Rectal smooth muscle tissue (tissue), 1 donor: ENCODE measurements around the gene MMD.
"Not testable (repeated sequence)": the region's sequence is repeated elsewhere in the genome, so short reads cannot be mapped to it uniquely, and the experiment has no call there.

ENCODE experiments used
- H3K27ac ChIP-seq: one replicate; pipeline ENCODE4 v1.7.0; 2013; ENCODE audit warnings: low read depth, low read length, inconsistent platforms
- H3K27me3 ChIP-seq: one replicate; pipeline ENCODE4 v1.7.0; 2013; ENCODE audit warnings: low read length; ENCODE audit not compliant: control insufficient read depth, insufficient read depth
- H3K36me3 ChIP-seq: one replicate; pipeline ENCODE4 v1.7.0; 2013; ENCODE audit warnings: low read length; ENCODE audit not compliant: control insufficient read depth, insufficient read depth
- H3K4me1 ChIP-seq: one replicate; pipeline ENCODE4 v1.7.0; 2013; ENCODE audit warnings: low read length; ENCODE audit not compliant: control insufficient read depth, insufficient read depth
- H3K4me3 ChIP-seq: one replicate; pipeline ENCODE4 v1.7.0; 2013; ENCODE audit warnings: low read length
- H3K9ac ChIP-seq: one replicate; pipeline ENCODE4 v1.7.0; 2013; ENCODE audit warnings: low read length

The MMD gene

DNA sequence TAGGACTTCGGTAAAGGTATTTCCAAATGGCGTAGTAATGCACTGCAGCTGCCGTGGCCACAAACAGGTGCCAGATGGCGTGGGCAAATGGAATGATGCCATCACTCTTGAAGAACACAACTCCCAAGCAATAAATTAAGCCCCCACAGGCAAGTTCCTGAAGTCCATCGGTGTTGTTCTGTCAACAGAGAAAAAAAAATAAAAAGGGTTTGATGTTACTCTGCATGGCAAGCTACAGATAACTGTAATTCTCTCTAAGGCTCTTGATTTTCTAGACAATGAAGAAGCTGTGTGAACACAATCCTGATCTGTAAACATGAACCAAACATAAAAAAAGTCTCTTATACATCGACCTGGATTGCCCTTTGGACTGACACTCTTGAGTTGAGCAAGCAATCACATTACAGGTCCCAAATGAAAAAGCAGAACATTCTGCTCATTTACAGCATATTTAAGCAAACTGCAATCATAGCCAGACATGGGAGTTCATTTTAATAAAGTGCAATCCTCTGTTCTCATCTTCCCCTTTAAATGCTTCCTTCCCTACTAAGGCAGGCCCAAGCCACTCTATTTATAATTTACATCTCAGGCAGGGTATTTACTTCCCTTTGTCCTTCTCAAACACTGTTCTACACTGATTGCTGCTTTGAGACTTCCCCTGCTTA, 27.1 kb downstream of the MMD start:
- no peak overlapping the region for H3K4me3 ChIP-seq
- no peaks in the 10 kb centered on the region for H3K4me1 ChIP-seq
- peaks cover 4% of the 10 kb centered on the region for H3K36me3 ChIP-seq
- no peak overlapping the region for H3K27ac ChIP-seq
- no peaks in the 10 kb centered on the region for H3K27me3 ChIP-seq
- no peak overlapping the region for H3K9ac ChIP-seq

DNA sequence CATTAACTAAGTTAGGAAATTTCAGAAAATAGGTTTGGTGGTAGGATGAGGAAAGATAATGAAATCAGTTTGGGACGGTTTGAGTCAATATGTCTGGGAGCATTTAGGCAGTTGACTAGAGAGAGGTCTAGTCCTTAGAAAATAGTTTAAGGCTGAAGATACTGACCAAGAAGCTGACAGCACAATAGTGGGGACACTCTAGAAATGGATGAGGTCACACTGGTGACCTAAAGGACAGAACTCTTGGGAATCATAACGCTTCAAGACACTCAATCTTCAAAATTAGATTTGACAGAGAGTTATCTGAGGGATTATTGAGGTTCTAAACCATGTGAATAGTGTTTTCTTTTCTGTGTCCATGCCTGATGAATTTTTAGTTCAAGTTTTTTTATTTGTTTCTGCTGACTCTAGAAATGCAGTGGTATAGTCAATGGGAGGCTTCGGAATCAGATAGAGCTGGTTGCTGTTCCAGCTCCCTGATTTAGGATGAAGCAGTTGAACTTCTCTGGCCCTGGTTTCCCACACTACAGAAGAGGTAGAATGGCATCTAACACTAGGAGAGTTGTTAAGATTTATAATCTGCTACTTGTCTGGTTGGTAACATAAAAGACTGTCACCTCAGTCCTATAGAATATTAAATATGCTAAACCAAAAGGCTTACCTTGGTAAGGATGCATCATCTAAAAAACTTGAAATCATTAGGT, 29.7 kb downstream of the MMD start:
- Histone ChIP-seq H3K4me3 (no peak overlapping the region), H3K27ac (no peak overlapping the region), H3K4me1 (no peaks in the 10 kb centered on the region), H3K27me3 (no peaks in the 10 kb centered on the region), H3K36me3 (no peaks in the 10 kb centered on the region), H3K9ac (no peak overlapping the region)

DNA sequence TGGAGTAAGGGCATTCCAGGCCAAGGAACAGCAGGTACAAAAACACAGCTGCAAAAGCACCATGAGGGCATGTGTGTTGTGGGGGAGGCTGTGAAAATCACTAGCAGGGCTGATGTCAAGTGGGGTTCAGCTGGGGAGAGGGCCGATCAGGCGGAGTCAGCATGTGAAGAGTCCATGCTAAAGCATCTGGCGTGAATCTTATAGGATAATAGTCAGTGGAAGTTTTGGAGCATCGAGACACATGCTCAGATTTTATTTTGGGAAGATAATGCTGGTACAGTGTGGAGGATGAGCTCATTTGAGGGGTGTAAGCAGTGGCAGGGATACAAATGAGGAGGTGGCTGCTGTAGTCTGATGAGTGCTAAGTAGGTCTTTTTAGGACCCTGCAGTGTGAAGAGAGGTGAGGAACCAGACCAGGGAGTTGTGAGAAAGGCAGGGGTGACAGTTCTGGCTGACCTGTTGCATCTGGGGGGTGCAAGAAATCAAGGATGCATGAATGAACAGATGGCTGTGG, 30.3 kb downstream of the MMD start:
- no peak overlapping the region for H3K4me3 ChIP-seq
- no peaks in the 10 kb centered on the region for H3K4me1 ChIP-seq
- H3K27ac ChIP-seq, result no peak overlapping the region

DNA sequence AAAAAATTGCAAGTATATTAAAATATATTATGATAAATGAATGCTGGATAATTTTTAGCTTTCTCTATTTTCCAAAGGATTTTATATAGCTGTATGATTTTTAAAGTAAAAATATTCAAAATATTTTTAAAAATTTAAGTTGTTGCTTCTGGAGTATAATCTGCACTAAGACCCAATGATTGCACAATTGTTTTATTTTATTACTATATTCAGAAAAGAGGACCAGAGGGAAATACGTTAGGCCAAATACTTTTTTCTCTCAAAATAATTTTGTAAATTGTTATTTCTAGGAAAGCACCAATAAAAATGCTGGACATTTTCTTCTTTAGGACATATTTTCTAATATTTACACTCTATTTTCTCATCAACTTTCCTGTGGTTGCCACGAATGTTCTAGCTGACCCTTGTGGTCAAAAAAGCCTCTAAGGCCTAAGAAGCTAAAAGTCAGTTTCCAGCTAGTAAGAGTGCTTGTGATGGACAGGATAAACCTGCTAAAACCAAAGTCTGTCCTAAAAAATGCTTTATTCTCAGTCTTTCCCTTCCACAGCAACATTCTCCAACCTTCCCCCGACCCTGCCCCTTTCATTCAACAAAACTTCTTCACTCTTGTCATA, 31.2 kb downstream of the MMD start:
- H3K27me3 ChIP-seq, result no peaks in the 10 kb centered on the region
- no peaks in the 10 kb centered on the region for H3K4me1 ChIP-seq
- H3K4me3 ChIP-seq, result no peak overlapping the region

More for the DNA sequence above, 30.3 kb downstream of the MMD start:
- H3K36me3 ChIP-seq, result no peaks in the 10 kb centered on the region
- H3K27me3 ChIP-seq, result no peaks in the 10 kb centered on the region
- H3K9ac ChIP-seq, result no peak overlapping the region

DNA sequence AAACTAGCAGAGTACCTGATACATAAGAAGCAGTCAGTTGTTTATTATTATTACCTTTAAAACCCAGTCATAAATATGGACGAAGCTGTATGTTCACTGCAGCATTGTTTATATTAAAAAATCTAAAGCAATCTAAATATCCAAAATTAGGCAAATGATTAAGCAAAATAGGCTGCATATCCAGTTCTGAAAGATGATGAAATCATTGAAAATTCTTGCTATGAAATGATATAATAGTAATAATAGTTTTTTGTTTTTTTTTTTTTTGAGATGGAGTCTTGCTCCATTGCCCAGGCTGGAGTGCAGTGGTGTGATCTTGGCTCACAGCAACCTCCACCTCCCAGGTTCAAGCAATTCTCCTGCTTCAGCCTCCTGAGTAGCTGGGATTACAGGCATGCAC, 31.9 kb downstream of the MMD start:
- not testable (repeated sequence) for H3K4me1 ChIP-seq, H3K27ac ChIP-seq, H3K36me3 ChIP-seq, H3K9ac ChIP-seq, H3K27me3 ChIP-seq, H3K4me3 ChIP-seq

More for the DNA sequence above, 31.2 kb downstream of the MMD start:
- Histone ChIP-seq H3K27ac (no peak overlapping the region), H3K36me3 (no peaks in the 10 kb centered on the region), H3K9ac (no peak overlapping the region)

DNA sequence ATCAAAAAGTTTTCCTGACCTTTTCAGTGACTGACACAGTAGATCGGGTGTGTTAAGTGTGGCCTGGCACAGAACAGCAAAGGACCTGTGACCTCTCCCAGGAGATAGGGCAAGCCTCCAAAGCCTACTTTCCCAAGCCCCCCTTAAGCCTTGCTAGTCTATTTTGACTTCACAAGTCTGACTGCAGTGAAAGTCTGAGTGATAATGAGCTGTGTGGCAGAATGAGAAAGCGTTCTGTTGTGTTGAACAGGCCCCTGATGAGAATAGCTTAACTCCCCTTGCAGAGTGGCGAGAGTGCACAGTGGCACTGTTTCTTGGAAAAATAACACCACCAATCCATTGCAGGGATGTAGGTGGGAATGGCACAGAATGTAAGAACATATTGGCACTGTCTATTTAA, 32.8 kb downstream of the MMD start:
- no peak overlapping the region for H3K4me3 ChIP-seq
- no peaks in the 10 kb centered on the region for H3K4me1 ChIP-seq
- no peaks in the 10 kb centered on the region for H3K27me3 ChIP-seq
- no peaks in the 10 kb centered on the region for H3K36me3 ChIP-seq
- H3K9ac ChIP-seq, result no peak overlapping the region
- H3K27ac ChIP-seq, result no peak overlapping the region

DNA sequence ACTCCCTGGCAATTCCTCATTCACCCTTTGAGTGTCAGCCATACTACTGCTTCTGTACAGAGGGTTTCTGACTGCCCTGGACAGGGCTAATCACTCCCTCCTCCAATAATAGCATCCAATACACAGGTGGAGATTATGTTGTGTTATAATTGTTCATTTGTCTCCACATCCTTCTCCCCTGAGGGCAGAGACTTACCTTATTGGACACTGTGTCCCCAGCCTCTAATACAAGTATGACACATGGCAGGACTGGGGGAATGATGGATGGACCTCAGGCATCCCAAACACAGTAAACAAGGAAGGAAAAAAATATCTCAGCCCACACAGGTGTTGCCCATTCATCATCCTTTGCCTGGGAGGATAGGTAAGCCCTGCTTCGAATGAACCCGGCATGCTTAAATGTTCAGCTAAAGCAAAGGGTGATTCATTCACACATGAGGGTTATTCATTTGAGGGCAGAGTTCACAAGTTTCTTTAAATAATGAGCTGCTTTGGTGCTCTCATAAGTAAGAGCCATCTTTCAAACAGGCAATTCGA, 34.8 kb downstream of the MMD start:
- Histone ChIP-seq H3K4me3 (no peak overlapping the region), H3K27ac (no peak overlapping the region), H3K4me1 (no peaks in the 10 kb centered on the region), H3K27me3 (no peaks in the 10 kb centered on the region), H3K9ac (no peak overlapping the region), H3K36me3 (no peaks in the 10 kb centered on the region)

DNA sequence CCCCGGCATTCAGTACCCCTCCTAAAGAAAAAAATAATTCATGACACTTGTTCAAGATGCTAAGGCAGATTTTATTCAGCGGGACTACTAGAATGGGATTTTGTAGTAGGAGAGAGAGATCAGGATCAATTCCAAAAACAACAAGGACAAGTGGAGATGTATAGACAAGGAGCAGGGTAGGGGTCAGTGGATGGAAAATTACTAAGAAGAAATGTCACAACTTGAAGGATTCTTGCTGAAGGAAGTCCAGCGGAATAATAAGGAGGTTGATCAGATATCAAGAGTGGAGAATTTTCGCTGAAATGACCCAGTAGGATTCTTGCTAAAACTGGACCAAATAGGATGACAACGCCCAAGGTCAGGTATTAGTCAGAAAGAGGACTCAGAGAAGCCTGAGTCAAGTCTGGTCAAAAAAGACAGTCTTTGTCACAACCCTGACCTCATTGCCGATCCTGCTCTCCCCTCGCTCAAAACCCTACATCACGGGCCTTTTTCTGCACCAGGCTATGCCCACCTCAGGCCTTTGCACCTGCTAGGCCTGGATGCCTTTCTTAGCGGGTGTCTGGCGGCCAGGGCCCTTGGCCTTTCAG, 36.9 kb downstream of the MMD start:
- Histone ChIP-seq H3K27ac (no peak overlapping the region), H3K4me3 (no peak overlapping the region), H3K9ac (no peak overlapping the region), H3K4me1 (no peaks in the 10 kb centered on the region), H3K27me3 (no peaks in the 10 kb centered on the region), H3K36me3 (no peaks in the 10 kb centered on the region)

DNA sequence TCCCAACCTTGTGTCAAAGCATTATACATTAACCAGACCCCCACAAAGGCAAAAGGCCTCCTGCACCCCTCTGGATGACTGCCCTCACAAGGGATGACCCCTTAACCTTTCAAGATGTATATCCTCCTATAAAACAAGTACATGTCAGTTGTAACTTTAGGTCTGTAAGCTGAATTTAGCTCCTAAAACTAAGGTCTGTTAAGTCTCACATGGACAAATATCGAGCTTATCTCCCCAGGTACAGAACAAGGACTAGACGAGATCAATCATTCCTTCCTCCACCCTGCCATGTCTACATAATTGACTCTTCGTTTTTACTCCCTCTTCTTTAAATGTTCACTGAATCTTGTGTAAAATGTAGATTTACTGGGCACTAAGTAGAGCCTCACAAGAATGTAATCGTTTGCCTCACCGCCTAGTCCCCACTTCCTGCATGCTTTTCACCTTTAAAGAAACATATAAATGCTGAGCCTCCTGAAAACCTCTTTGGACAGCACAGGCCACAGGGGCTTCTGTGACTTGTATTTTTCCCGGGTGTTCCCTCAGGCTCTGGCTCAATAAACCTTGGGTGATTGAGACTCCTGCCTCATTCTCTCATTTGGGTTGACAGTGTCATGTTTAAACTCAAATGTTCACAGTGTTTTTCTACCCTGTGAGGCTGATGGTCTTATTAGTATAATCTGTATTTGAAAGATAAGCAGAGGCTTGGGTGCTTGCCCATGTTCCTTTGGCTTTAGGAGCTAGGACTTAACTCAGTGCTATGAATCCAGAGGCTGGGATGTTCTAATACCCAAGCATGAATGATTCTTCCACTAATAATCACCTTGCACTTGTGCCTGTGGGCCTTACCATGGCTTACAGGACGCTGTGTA, 37.6 kb downstream of the MMD start:
- Histone ChIP-seq H3K9ac (no peak overlapping the region), H3K27me3 (no peaks in the 10 kb centered on the region), H3K4me3 (no peak overlapping the region), H3K27ac (no peak overlapping the region), H3K4me1 (no peaks in the 10 kb centered on the region), H3K36me3 (no peaks in the 10 kb centered on the region)

DNA sequence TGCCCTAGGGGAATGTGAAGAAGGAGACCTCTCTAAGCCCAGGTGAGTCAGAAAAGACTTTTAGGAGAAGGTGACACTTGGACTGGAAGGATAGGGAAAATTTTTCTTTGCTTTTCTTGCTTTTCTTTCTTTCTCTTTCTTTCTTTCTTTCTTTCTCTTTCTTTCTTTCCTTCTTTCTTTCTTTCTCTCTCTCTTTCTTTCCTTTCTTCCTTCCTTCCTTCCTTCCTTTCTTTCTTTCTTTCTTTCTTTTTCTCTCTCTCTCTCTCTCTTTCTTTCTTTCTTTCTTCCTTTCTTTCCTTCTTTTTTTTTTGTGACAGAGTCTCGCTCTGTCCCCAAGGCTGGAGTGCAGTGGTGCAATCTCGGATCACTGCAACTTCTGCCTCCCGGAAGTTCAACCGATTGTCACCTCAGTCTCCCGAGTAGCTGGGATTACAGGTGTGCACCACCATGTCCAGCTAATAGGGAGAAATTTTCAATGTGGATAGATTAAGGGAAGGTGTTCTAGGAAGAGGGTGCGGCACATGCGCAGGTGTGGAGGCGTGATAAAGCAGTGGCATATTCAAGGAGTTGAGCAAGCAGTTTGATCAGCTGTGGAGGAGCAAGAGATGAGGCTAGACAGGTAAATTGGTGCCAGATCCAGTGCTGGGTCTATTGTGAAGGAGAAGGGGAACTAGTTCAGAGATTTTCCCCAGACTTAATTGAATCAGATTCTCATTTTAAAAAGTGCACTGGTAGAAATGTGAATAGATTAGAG, 40.4 kb downstream of the MMD start:
- Histone ChIP-seq H3K4me1 (no peaks in the 10 kb centered on the region), H3K9ac (no peak overlapping the region), H3K4me3 (no peak overlapping the region), H3K27ac (no peak overlapping the region), H3K36me3 (no peaks in the 10 kb centered on the region), H3K27me3 (no peaks in the 10 kb centered on the region)

DNA sequence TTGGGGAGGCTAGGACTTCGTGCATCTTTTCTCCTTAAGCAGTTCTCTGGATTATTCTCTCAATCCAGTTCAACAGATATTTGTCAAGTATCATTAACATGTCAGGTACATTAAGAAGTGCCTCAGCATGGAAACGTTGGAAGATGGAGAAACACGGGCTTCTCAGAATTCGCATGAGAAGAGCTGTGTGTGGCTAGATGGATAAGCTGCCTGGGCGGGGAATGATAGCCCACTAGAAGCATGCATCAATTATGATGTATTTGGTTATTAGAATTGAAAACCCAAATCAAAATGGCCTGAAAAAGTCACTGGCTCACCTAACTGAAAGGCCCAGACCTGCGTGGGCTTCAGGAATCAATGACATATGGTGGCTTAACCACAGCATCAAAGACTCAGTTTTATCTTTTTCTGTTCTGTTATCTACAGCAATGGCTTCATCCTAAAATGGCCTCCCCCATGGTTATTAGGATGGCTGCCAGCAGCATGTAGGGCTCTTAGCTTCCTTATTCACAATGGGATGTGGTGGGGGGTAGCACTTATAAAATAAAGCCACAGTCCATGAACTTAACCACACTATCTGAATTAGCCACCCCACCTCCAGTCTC, 43.9 kb downstream of the MMD start:
- Histone ChIP-seq H3K9ac (no peak overlapping the region), H3K4me1 (no peaks in the 10 kb centered on the region), H3K27me3 (no peaks in the 10 kb centered on the region), H3K36me3 (no peaks in the 10 kb centered on the region), H3K27ac (no peak overlapping the region), H3K4me3 (no peak overlapping the region)
